ENCODE measurements around the gene FTL.
A peak's percentile ranks its signal among the peaks of the same experiment; 100 is the strongest.

FTL gene

DNA sequence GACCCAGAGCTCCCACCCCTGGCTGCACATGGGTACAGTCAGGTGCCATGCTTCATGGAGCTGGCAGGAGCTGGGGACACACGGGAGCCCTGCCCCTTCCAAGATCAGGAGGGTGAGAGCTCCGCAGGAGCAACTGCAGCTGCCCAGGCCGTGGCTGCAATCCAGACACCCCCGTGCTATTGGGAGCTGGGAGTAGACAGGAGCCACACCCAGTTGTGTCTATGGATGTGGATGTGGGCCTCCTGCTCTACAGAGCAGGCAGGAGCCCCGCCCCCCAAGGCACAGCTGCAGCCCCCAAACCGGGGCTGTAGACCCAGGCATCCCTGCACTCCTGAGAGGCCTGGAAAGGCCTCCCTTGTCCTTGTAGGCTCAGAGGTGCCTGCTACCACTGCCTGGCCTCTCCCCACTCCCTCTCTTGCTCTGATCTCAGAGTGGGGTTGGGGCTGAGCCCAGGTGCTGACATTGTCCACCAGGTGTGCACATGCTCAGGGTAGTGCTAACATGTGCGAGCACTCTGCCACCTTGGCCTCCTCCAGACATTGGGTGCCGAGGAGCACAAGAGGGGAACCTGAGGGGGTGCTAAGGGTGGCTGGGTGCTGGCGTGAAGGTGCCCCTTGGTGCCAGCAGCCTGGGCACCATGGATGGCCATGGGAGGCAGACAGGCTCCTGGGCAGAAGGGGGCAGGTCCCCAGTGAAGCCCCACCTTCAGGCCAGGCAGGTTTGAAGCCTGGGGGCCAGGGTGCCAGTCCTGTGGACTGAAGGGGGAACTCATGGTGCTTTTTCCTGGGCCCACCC is 18.4 kb upstream of the FTL start:
- H2AFZ ChIP-seq (ENCODE audit: low read length, unreplicated experiment), result no peak overlapping the region
- no peak overlapping the region for H3K27ac ChIP-seq (ENCODE audit: low read depth, low read length)
- no peaks in the 10 kb centered on the region for H3K27me3 ChIP-seq (ENCODE audit: insufficient read depth, low read length)
- H3K79me2 ChIP-seq (ENCODE audit: control insufficient read depth, insufficient read depth, low read length, unreplicated experiment), result no peaks in the 10 kb centered on the region
- no peak overlapping the region for H3K4me3 ChIP-seq (ENCODE audit: low read depth, low read length)
- no peaks in the 10 kb centered on the region for H3K4me1 ChIP-seq (ENCODE audit: control insufficient read depth, insufficient read depth, low read length, unreplicated experiment)
- H3K36me3 ChIP-seq (ENCODE audit: insufficient read depth, low read length), result no peaks in the 10 kb centered on the region

DNA sequence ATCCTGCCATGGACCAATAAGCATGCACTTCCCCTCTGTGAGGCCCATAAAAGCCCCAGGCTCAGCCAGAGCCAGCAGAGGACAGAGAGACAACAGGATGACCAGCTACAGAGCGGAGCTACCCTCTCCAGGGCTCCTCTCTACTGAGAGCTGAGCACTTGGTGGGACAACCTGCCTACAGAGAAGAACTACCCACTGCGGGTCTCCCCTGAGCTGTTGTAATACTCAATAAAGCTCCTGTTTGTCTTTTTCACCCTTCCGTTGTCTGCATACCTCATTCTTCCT is 17.9 kb upstream of the FTL start:
- Histone ChIP-seq H3K36me3 (ENCODE audit: insufficient read depth, low read length) (no peaks in the 10 kb centered on the region), H3K4me1 (ENCODE audit: control insufficient read depth, insufficient read depth, low read length, unreplicated experiment) (no peaks in the 10 kb centered on the region), H3K27ac (ENCODE audit: low read depth, low read length) (no peak overlapping the region), H3K4me3 (ENCODE audit: low read depth, low read length) (no peak overlapping the region), H3K79me2 (ENCODE audit: control insufficient read depth, insufficient read depth, low read length, unreplicated experiment) (no peaks in the 10 kb centered on the region), H2AFZ (ENCODE audit: low read length, unreplicated experiment) (no peak overlapping the region), H3K27me3 (ENCODE audit: insufficient read depth, low read length) (no peaks in the 10 kb centered on the region)

DNA sequence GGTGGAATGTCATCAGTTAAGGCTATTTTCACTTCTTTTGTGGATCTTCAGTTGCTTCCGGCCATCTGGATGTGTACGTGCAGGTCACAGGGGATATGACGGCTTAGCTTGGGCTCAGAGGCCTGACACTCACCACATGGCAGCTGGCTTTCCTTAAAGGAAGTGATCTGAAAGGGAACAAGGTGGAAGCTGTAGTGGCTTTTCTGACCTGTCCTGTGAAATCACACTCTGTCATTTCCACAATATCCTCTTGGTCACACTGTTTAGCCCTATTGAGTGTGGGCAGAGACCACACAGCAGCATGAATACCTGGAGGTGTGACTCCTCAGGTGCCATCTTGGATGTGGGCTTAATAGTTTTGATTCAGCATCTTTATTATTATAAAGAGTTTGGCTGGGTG is 14.9 kb upstream of the FTL start:
- Histone ChIP-seq H3K27me3 (ENCODE audit: insufficient read depth, low read length) (no peaks in the 10 kb centered on the region), H3K36me3 (ENCODE audit: insufficient read depth, low read length) (no peaks in the 10 kb centered on the region), H3K4me3 (ENCODE audit: low read depth, low read length) (no peak overlapping the region), H3K79me2 (ENCODE audit: control insufficient read depth, insufficient read depth, low read length, unreplicated experiment) (peaks cover 3% of the 10 kb centered on the region), H3K4me1 (ENCODE audit: control insufficient read depth, insufficient read depth, low read length, unreplicated experiment) (no peaks in the 10 kb centered on the region), H3K27ac (ENCODE audit: low read depth, low read length) (no peak overlapping the region), H2AFZ (ENCODE audit: low read length, unreplicated experiment) (no peak overlapping the region)

DNA sequence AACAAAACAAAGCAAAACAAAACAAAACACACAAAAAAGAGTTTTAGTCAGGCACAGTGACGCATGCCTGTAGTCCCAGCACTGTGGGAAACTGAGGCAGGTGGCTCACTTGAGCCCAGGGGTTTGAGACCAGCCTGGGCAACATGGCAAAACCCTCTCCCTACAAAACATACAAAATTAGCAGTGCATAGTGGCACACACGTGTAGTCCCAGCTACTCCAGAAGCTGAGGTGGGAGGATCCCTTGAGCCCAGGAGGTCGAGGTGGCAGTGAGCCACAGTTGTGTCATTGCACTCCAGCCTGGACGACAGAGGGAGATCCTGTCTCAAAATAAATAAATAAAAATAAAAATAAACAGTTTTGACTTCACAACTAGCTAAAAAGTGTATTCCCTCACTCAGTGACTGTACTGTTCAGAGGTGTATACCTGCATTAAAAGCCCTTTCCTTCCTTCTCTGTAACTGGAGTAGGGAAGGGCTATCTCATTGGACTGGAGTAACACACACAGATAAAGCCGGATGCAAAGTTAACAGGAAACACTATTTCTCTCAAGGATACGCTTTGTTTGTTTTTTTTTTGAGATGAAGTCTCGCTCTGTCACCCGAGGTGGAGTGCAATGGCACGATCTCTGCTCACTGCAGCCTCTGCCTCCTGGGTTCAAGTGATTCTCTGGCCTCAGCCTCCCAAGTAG is 14.1 kb upstream of the FTL start:
- H3K4me1 ChIP-seq (ENCODE audit: control insufficient read depth, insufficient read depth, low read length, unreplicated experiment), result peaks cover 2% of the 10 kb centered on the region
- no peak overlapping the region for H3K27ac ChIP-seq (ENCODE audit: low read depth, low read length)
- H2AFZ ChIP-seq (ENCODE audit: low read length, unreplicated experiment), result no peak overlapping the region

DNA sequence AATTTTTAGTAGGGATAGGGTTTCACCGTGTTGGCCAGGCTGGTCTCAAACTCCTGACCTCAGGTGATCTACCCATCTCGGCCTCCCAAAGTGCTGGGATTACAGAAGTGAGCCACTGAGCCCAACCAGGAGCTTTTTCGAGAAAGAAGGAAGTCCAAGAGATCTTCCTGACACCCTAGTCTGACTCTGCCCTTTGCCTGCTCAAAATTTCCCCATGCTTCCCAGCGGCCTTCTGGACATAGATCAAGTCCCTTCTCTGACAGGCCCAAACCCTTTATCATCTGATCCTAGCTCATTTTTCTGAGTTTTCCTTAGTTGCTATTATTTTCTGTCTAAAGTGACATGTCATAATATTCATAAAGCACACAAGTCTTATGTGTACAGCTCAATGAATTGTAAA is 12.0 kb upstream of the FTL start:
- Histone ChIP-seq H3K27me3 (ENCODE audit: insufficient read depth, low read length) (no peaks in the 10 kb centered on the region), H3K79me2 (ENCODE audit: control insufficient read depth, insufficient read depth, low read length, unreplicated experiment) (peaks cover 15% of the 10 kb centered on the region), H3K27ac (ENCODE audit: low read depth, low read length) (no peak overlapping the region), H2AFZ (ENCODE audit: low read length, unreplicated experiment) (no peak overlapping the region), H3K4me1 (ENCODE audit: control insufficient read depth, insufficient read depth, low read length, unreplicated experiment) (peaks cover 3% of the 10 kb centered on the region), H3K36me3 (ENCODE audit: insufficient read depth, low read length) (0 out of 2 replicates have a peak, but pooled peaks cover 5% of the 10 kb centered on the region), H3K4me3 (ENCODE audit: low read depth, low read length) (no peak overlapping the region)

More for the DNA sequence above, 14.1 kb upstream of the FTL start:
- no peaks in the 10 kb centered on the region for H3K27me3 ChIP-seq (ENCODE audit: insufficient read depth, low read length)
- H3K79me2 ChIP-seq (ENCODE audit: control insufficient read depth, insufficient read depth, low read length, unreplicated experiment), result peaks cover 11% of the 10 kb centered on the region
- H3K4me3 ChIP-seq (ENCODE audit: low read depth, low read length), result no peak overlapping the region
- H3K36me3 ChIP-seq (ENCODE audit: insufficient read depth, low read length), result no peaks in the 10 kb centered on the region

DNA sequence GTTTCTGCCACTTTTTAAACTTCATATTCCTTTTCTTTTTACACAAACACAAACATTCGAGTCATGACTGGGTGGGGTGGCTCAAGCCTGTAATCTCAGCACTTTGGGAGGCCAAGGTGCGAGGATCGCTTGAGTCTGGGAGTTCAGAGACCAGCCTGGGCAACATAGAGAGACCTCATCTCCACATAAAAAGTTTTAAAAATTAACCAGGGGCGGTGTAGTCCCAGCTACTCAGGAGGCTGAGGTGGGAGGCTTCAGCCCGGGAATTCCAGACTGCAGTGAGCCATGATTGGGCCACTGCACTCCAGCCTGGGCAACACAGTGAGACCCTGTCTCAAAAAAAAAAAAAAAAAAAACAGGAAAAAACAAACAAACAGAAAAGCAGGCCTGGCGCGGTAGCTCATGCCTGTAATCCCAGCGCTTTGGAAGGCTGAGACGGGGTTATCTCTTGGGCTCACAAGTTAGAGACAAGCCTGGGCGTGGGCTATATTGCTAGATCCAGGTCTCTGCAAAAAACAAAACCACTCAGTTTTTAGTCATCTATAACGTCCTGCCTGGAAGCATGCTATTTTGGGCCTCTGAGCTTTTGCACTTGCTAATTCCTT is 11.0 kb upstream of the FTL start:
- Histone ChIP-seq H3K36me3 (ENCODE audit: insufficient read depth, low read length) (0 out of 2 replicates have a peak, but pooled peaks cover 5% of the 10 kb centered on the region), H2AFZ (ENCODE audit: low read length, unreplicated experiment) (peak overlapping the region; percentile 80), H3K4me3 (ENCODE audit: low read depth, low read length) (peak overlapping the region; percentile 84), H3K4me1 (ENCODE audit: control insufficient read depth, insufficient read depth, low read length, unreplicated experiment) (peaks cover 3% of the 10 kb centered on the region), H3K79me2 (ENCODE audit: control insufficient read depth, insufficient read depth, low read length, unreplicated experiment) (peaks cover 15% of the 10 kb centered on the region), H3K27me3 (ENCODE audit: insufficient read depth, low read length) (no peaks in the 10 kb centered on the region), H3K27ac (ENCODE audit: low read depth, low read length) (no peak overlapping the region)

DNA sequence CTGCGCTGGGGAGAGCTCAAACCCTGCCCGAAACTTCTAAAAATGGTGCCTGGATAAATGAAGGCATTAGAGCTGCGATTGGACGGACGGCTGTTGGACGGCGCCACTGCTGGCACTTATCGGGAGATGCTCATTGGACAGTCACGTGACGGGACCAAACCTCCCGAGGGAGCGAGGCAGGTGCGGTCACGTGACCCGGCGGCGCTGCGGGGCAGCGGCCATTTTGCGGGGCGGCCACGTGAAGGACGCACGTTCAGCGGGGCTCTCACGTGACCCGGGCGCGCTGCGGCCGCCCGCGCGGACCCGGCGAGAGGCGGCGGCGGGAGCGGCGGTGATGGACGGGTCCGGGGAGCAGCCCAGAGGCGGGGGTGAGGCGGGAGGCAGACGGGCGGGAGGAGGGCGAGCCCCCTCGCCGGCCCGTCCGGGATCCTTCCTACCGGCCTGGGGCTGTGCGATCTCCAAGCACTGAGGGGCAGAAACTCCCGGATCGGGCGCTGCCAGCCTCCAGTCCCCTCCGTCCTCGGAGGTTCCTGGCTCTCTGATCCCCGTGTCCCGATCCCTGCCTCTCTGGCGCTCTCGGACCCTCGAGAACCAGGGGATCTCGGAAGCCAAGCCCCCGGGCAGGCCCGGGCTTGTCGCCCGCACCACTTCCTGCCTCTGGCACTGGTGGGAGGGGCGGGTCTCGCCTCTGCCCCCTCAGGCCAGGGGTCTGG is 10.4 kb upstream of the FTL start, which contains the start of gene BAX:
Gene BAX, plus strand, starts transcription at position 281 of the 713 bp plus-strand sequence. Its CDS starts 54 bp downstream, at position 335.
- H3K4me3 ChIP-seq (ENCODE audit: low read depth, low read length), result peak within 1 kb of the TSS; percentile 84
- H2AFZ ChIP-seq (ENCODE audit: low read length, unreplicated experiment), result peak within 1 kb of the TSS; percentile 80
- peaks cover 3% of the 10 kb centered on the region for H3K4me1 ChIP-seq (ENCODE audit: control insufficient read depth, insufficient read depth, low read length, unreplicated experiment)
- H3K36me3 ChIP-seq (ENCODE audit: insufficient read depth, low read length), result 0 out of 2 replicates have a peak, but pooled peaks cover 5% of the 10 kb centered on the region
- H3K79me2 ChIP-seq (ENCODE audit: control insufficient read depth, insufficient read depth, low read length, unreplicated experiment), result peaks cover 15% of the 10 kb centered on the region
- H3K27me3 ChIP-seq (ENCODE audit: insufficient read depth, low read length), result no peaks in the 10 kb centered on the region
- H3K27ac ChIP-seq (ENCODE audit: low read depth, low read length), result peak within 1 kb of the TSS; percentile 76

DNA sequence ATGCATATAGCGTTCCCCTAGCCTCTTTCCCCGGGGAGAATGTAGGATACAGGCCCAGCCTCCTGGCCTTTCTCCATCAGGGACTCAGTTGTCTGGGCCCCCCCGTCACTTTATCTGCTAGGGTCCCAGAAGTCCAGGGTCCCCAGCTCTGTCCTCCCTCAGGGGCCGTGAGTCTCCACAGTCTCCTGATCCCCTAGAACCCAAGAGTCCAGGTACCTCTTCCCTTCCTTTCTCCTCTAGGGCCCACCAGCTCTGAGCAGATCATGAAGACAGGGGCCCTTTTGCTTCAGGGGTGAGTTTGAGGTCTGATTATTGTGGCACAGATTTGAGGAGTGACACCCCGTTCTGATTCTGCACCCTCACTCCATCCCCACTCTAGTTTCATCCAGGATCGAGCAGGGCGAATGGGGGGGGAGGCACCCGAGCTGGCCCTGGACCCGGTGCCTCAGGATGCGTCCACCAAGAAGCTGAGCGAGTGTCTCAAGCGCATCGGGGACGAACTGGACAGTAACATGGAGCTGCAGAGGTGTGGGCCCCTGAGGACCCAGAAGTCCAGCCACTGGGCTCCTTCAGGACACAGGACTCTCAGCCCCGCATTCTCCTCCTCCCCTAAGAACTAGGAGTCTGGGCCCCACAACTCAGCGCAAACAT is 9.7 kb upstream of the FTL start:
- Histone ChIP-seq H3K27ac (ENCODE audit: low read depth, low read length) (peak overlapping the region; percentile 76), H3K27me3 (ENCODE audit: insufficient read depth, low read length) (no peaks in the 10 kb centered on the region), H2AFZ (ENCODE audit: low read length, unreplicated experiment) (no peak overlapping the region), H3K36me3 (ENCODE audit: insufficient read depth, low read length) (0 out of 2 replicates have a peak, but pooled peaks cover 5% of the 10 kb centered on the region), H3K79me2 (ENCODE audit: control insufficient read depth, insufficient read depth, low read length, unreplicated experiment) (peaks cover 15% of the 10 kb centered on the region), H3K4me3 (ENCODE audit: low read depth, low read length) (peak overlapping the region; percentile 84), H3K4me1 (ENCODE audit: control insufficient read depth, insufficient read depth, low read length, unreplicated experiment) (peaks cover 3% of the 10 kb centered on the region)

DNA sequence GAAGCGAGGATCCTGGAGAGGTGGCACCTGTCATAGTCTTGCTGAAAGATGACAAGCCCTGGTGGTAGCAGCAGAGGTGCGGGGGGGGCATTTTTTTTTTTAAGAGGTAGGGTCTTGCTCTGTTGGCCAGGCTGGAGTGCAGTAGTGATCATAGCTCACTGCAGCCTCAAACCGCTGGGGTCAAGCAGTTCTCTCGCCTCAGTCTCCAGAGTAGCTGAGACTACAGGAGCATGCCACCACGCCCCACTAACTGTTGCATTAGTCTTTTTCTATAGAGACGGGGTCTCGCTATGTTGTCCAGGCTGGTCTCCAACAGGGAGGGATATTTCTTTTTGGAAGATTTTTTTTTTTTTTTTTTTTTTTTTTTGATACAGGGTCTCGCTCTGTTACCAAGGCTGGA is 7.1 kb upstream of the FTL start:
- peaks cover 15% of the 10 kb centered on the region for H3K79me2 ChIP-seq (ENCODE audit: control insufficient read depth, insufficient read depth, low read length, unreplicated experiment)
- H2AFZ ChIP-seq (ENCODE audit: low read length, unreplicated experiment), result no peak overlapping the region
- no peaks in the 10 kb centered on the region for H3K27me3 ChIP-seq (ENCODE audit: insufficient read depth, low read length)
- H3K4me3 ChIP-seq (ENCODE audit: low read depth, low read length), result no peak overlapping the region
- 0 out of 2 replicates have a peak, but pooled peaks cover 5% of the 10 kb centered on the region for H3K36me3 ChIP-seq (ENCODE audit: insufficient read depth, low read length)
- H3K4me1 ChIP-seq (ENCODE audit: control insufficient read depth, insufficient read depth, low read length, unreplicated experiment), result peaks cover 7% of the 10 kb centered on the region
- no peak overlapping the region for H3K27ac ChIP-seq (ENCODE audit: low read depth, low read length)
